ENCODE measurements around the gene CFAP53. TPM values are rescaled to one million over a fixed set of nuclear protein-coding genes. Genes with fewer than 3 reads are reported as not detected.
"Not testable (repeated sequence)": the region's sequence is repeated elsewhere in the genome, so short reads cannot be mapped to it uniquely, and the experiment has no call there.

The CFAP53 gene
- total RNA-seq, 2 donors from 2014 or later: 0.31 to 0.92 TPM

DNA sequence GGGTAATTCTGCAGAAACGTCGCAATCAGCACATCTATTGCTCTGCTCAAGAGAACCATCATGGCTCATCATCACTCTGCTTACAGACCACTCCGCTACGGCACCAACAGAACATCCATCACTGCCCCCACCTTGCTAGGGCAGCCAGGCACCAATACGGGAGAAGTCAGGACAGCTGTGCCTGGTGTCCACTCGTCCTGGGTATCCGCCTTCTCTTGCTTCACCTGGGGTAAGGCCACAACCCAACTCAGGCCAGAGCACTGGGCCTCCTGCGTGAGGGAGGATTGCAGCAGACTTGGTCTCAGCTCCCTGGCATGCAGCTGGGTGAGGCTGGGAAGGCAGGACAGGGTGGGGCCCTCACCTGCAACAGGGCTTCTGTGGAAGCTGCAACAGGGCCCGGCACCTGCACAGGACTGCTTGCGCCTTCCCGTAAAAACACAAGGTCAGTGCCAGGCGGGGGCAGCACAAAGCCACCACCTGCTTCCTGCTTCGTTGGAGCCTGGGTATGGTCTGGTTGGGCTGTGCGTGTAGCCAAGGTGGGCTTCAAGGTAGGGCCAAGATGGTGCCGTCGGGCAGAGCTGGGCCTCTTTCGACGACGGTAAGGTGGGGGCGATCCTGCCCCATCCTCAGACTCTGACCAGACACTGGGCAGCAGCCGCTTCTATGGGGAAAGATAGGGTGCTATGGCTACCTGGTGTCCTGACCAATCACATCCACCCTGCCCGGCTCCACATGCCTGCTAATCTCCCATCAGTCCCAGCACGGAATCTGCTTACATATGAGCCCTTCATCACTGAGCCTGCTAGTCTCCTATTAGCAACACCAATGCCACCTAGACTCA lies 7.1 kb upstream of the CFAP53 start:
- H3K9me3 Mint-ChIP-seq: no peaks in the 10 kb centered on the region
- no peak overlapping the region for H3K27ac Mint-ChIP-seq
- peaks cover 0 to 20% of the 10 kb centered on the region in 2 donors for H3K4me1 Mint-ChIP-seq (ENCODE audit: low read depth in 2 of 2)
- ATAC-seq: no peak
- no peak overlapping the region for H3K4me3 Mint-ChIP-seq
- H3K36me3 Mint-ChIP-seq: peaks cover 21% of the 10 kb centered on the region
- no peaks in the 10 kb centered on the region for H3K27me3 Mint-ChIP-seq
- DNase-seq (ENCODE audit: low spot score): no peak

- peaks cover 21% of the 10 kb centered on the region for H3K36me3 Mint-ChIP-seq
- no peaks in the 10 kb centered on the region for H3K27me3 Mint-ChIP-seq
- no peak overlapping the region for H3K27ac Mint-ChIP-seq
- no peaks in the 10 kb centered on the region for H3K9me3 Mint-ChIP-seq
- peaks cover 5 to 24% of the 10 kb centered on the region in 2 donors for H3K4me1 Mint-ChIP-seq (ENCODE audit: low read depth in 2 of 2)
- no peak overlapping the region for H3K4me3 Mint-ChIP-seq
- no peak for DNase-seq (ENCODE audit: low spot score)
- no peak for ATAC-seq
Measured at GRCh38 chr18:50272568-50272967, 6.3 kb upstream of the CFAP53 start.

DNA sequence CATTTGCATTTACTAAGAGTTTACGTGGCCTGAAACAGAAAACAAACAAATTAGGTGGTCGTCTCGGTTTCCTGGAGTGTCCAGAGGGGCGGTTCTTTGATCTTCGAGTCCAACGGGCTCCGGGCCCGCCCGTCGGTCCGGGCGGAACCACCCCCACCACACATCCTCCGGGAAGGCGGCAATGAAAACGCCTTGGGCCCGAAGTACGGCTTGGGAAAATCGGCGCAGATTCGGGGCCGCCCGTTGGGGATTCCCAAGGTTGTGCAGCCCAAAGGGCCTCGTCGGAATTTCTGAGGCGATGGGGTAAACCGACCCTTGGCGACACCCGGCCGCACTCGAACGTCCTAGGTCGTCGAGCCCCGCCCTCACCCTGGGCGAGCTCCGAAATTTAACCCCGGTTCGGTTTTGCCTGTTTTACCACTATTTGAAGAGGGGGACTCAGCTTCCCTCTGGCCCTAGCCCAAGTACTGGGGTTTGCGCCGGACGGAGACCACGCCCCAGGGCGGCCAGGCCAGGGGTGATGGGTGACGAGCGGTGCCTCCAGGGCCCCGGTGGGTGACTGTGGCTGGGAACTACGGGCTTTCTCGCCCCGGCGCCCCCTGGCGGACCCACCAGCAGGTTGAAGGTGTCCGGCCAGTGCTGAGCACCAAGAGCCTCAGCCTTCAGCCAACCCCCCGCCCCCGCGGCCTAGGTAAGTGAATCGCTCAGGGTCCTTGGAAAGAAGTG lies 1.9 kb upstream of the CFAP53 start:
- peak overlapping the region; percentile 64 to 81 for H3K27ac Mint-ChIP-seq
- DNase-seq (ENCODE audit: low spot score): peak; percentile 90
- H3K4me1 Mint-ChIP-seq (ENCODE audit: low read depth in 2 of 2): peaks cover 17 to 20% of the 10 kb centered on the region in 2 donors
- peak overlapping the region; percentile 64 for H3K4me3 Mint-ChIP-seq
- peak; percentile 83 to 86 for ATAC-seq
- no peaks in the 10 kb centered on the region for H3K27me3 Mint-ChIP-seq
- no peaks in the 10 kb centered on the region for H3K36me3 Mint-ChIP-seq
- H3K9me3 Mint-ChIP-seq: no peaks in the 10 kb centered on the region

GRCh38 chr18:50262977-50263376 lies 3.3 kb downstream of the CFAP53 start:
- H3K36me3 Mint-ChIP-seq: no peaks in the 10 kb centered on the region
- ATAC-seq (no peak), DNase-seq (ENCODE audit: low spot score) (no peak)
- peaks cover 6 to 7% of the 10 kb centered on the region in 2 donors for H3K27me3 Mint-ChIP-seq
- no peak overlapping the region for H3K27ac Mint-ChIP-seq
- no peaks in the 10 kb centered on the region for H3K9me3 Mint-ChIP-seq
- H3K4me1 Mint-ChIP-seq (ENCODE audit: low read depth in 2 of 2): peaks cover 10 to 19% of the 10 kb centered on the region in 2 donors
- H3K4me3 Mint-ChIP-seq: no peak overlapping the region

DNA sequence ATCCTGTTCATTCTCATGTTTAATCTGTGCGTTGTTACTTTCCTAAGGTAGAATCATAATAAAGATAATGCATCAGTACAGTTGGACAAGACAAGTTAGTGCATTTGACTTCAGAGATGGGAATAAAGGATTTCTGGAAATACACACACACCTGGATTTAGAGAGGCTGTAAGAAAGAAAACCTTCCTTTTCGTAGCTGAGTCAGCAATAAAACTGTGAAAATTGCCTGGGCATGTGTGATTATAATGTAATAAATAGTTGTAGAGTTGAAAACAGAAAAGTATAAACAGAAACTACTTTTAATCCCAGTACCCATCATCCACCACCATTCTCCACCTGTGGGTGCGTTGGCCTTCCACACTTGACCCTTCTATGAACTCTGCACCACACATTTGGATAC lies 15.4 kb downstream of the CFAP53 start:
- ATAC-seq (no peak), DNase-seq (ENCODE audit: low spot score) (no peak)
- Mint-ChIP-seq H3K36me3 (no peaks in the 10 kb centered on the region), H3K27me3 (peaks cover 9 to 13% of the 10 kb centered on the region in 2 donors), H3K4me1 (ENCODE audit: low read depth in 2 of 2) (no peaks in the 10 kb centered on the region), H3K9me3 (no peaks in the 10 kb centered on the region), H3K4me3 (no peak overlapping the region), H3K27ac (no peak overlapping the region)

- Mint-ChIP-seq H3K27ac (no peak overlapping the region), H3K9me3 (no peaks in the 10 kb centered on the region), H3K4me1 (ENCODE audit: low read depth in 2 of 2) (no peaks in the 10 kb centered on the region), H3K27me3 (peaks cover 9 to 13% of the 10 kb centered on the region in 2 donors), H3K4me3 (no peak overlapping the region), H3K36me3 (no peaks in the 10 kb centered on the region)
- ATAC-seq (no peak), DNase-seq (ENCODE audit: low spot score) (no peak)
Measured at GRCh38 chr18:50249576-50249975, 16.7 kb downstream of the CFAP53 start.

GRCh38 chr18:50247561-50247960 lies 18.7 kb downstream of the CFAP53 start:
- H3K9me3 Mint-ChIP-seq: no peaks in the 10 kb centered on the region
- H3K27ac Mint-ChIP-seq: no peak overlapping the region
- H3K4me3 Mint-ChIP-seq: no peak overlapping the region
- peaks cover 13 to 16% of the 10 kb centered on the region in 2 donors for H3K27me3 Mint-ChIP-seq
- H3K36me3 Mint-ChIP-seq: no peaks in the 10 kb centered on the region
- no peak for ATAC-seq
- DNase-seq (ENCODE audit: low spot score): no peak
- H3K4me1 Mint-ChIP-seq (ENCODE audit: low read depth in 2 of 2): no peaks in the 10 kb centered on the region

- peaks cover 10 to 26% of the 10 kb centered on the region in 2 donors for H3K27me3 Mint-ChIP-seq
- H3K4me3 Mint-ChIP-seq; ATAC-seq; H3K4me1 Mint-ChIP-seq (ENCODE audit: low read depth in 2 of 2); H3K27ac Mint-ChIP-seq; DNase-seq (ENCODE audit: low spot score): not testable (repeated sequence)
- peaks cover 10% of the 10 kb centered on the region for H3K36me3 Mint-ChIP-seq
- H3K9me3 Mint-ChIP-seq: peaks cover 10% of the 10 kb centered on the region
Measured at GRCh38 chr18:50241768-50242167, 24.5 kb downstream of the CFAP53 start.

- peaks cover 10% of the 10 kb centered on the region for H3K36me3 Mint-ChIP-seq
- peaks cover 10 to 32% of the 10 kb centered on the region in 2 donors for H3K27me3 Mint-ChIP-seq
- peaks cover 10% of the 10 kb centered on the region for H3K9me3 Mint-ChIP-seq
- ATAC-seq: no peak
- H3K27ac Mint-ChIP-seq: no peak overlapping the region
- no peak for DNase-seq (ENCODE audit: low spot score)
- no peaks in the 10 kb centered on the region for H3K4me1 Mint-ChIP-seq (ENCODE audit: low read depth in 2 of 2)
- H3K4me3 Mint-ChIP-seq: no peak overlapping the region
Measured at GRCh38 chr18:50240080-50240563, 26.2 kb downstream of the CFAP53 start.

GRCh38 chr18:50232419-50232818 lies 33.9 kb downstream of the CFAP53 start:
- no peak for ATAC-seq
- no peak overlapping the region for H3K27ac Mint-ChIP-seq
- no peaks in the 10 kb centered on the region for H3K9me3 Mint-ChIP-seq
- DNase-seq (ENCODE audit: low spot score): no peak
- H3K4me1 Mint-ChIP-seq (ENCODE audit: low read depth in 2 of 2): peaks cover 4 to 5% of the 10 kb centered on the region in 2 donors
- H3K27me3 Mint-ChIP-seq: peaks cover 24 to 30% of the 10 kb centered on the region in 2 donors
- no peak overlapping the region for H3K4me3 Mint-ChIP-seq
- no peaks in the 10 kb centered on the region for H3K36me3 Mint-ChIP-seq

- H3K36me3 Mint-ChIP-seq: no peaks in the 10 kb centered on the region
- peaks cover 31 to 35% of the 10 kb centered on the region in 2 donors for H3K27me3 Mint-ChIP-seq
- ATAC-seq (peak; percentile 57 to 74), DNase-seq (ENCODE audit: low spot score) (no peak)
- no peak overlapping the region for H3K4me3 Mint-ChIP-seq
- peaks cover 4 to 5% of the 10 kb centered on the region in 2 donors for H3K4me1 Mint-ChIP-seq (ENCODE audit: low read depth in 2 of 2)
- no peaks in the 10 kb centered on the region for H3K9me3 Mint-ChIP-seq
- H3K27ac Mint-ChIP-seq: no peak overlapping the region
Measured at GRCh38 chr18:50231621-50232020, 34.7 kb downstream of the CFAP53 start.

DNA sequence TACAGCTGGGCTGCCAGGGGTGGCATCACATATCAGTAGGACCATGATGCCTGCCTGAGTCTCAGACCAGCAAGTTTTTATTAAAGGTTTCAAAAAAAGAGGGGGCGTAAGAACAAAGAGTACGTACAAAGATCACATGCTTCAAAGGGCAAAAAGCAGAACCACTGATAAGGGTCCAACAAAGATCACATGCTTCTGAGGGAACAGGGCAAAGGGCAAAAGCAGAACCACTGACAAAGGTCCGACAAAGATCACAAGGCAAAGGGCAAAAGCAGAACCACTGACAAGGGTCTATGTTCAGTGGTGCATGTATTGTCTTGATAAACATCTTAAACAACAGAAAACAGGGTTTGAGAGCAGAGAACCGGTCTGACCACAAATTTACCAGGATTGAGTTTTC lies 46.0 kb downstream of the CFAP53 start:
- H3K4me1 Mint-ChIP-seq (ENCODE audit: low read depth in 2 of 2); H3K4me3 Mint-ChIP-seq; H3K27ac Mint-ChIP-seq; H3K9me3 Mint-ChIP-seq; DNase-seq (ENCODE audit: low spot score); ATAC-seq: not testable (repeated sequence)
- peaks cover 28 to 49% of the 10 kb centered on the region in 2 donors for H3K27me3 Mint-ChIP-seq
- H3K36me3 Mint-ChIP-seq: peaks cover 13% of the 10 kb centered on the region

GRCh38 chr18:50218432-50219197 lies 47.7 kb downstream of the CFAP53 start:
- Mint-ChIP-seq H3K4me1 (ENCODE audit: low read depth in 2 of 2) (no peaks in the 10 kb centered on the region), H3K9me3 (peaks cover 9% of the 10 kb centered on the region), H3K27me3 (peaks cover 25 to 53% of the 10 kb centered on the region in 2 donors), H3K27ac (no peak overlapping the region), H3K4me3 (no peak overlapping the region), H3K36me3 (peaks cover 13% of the 10 kb centered on the region)
- ATAC-seq (no peak), DNase-seq (ENCODE audit: low spot score) (no peak)

Data from natural killer cell treated with Interleukin-12 subunit alpha and Interleukin-12 subunit beta and Interleukin-15 and Interleukin-18, amount 100 ng/mL, for 72 hours (primary cell).